Smooth muscle cell (in vitro differentiated cells): ENCODE data around the gene ZNF580. TPM values are rescaled to one million over a fixed set of nuclear protein-coding genes. Genes with fewer than 3 reads are reported as not detected.

Source experiments
- DNase-seq: peaks from one replicate; lab custom pipeline; 2025; ENCODE audit not compliant: unreplicated experiment; lab: John Stamatoyannopoulos, UW
- H2AFZ ChIP-seq: fragments of 200-600 bp; sonication (generic); 2 replicates; pipeline ENCODE4 v1.6.0; 2016; ENCODE audit warnings: antibody characterized with exemption, low read depth, mild to moderate bottlenecking
- H3F3A ChIP-seq: fragments of 200-600 bp; sonication (generic); 2 replicates; pipeline ENCODE4 v1.6.0; 2017; ENCODE audit warnings: antibody characterized with exemption, low read depth
- H3K27ac ChIP-seq: fragments of 200-600 bp; sonication (generic); 2 replicates; pipeline ENCODE4 v1.5.1; 2016; ENCODE audit warnings: low read depth, mild to moderate bottlenecking
- H3K27me3 ChIP-seq: fragments of 200-600 bp; sonication (generic); 2 replicates; pipeline ENCODE4 v1.6.1; 2016; ENCODE audit warnings: low read depth, mild to moderate bottlenecking
- H3K36me3 ChIP-seq: fragments of 200-600 bp; sonication (generic); 2 replicates; pipeline ENCODE4 v1.5.1; 2016; ENCODE audit warnings: low read depth
- H3K4me1 ChIP-seq: fragments of 200-600 bp; sonication (generic); 2 replicates; pipeline ENCODE4 v1.5.1; 2016; ENCODE audit warnings: low read depth
- H3K4me2 ChIP-seq: fragments of 200-600 bp; sonication (generic); 2 replicates; pipeline ENCODE4 v1.6.0; 2016; ENCODE audit warnings: mild to moderate bottlenecking
- H3K4me3 ChIP-seq: fragments of 200-600 bp; sonication (generic); 2 replicates; pipeline ENCODE4 v1.5.1; 2016; ENCODE audit warnings: mild to moderate bottlenecking
- H3K79me2 ChIP-seq: fragments of 200-600 bp; sonication (generic); 2 replicates; pipeline ENCODE4 v1.6.0; 2016; ENCODE audit warnings: low read depth, mild to moderate bottlenecking
- H3K9ac ChIP-seq: fragments of 200-600 bp; sonication (generic); 2 replicates; pipeline ENCODE4 v1.6.0; 2016; ENCODE audit warnings: low read depth
- H3K9me3 ChIP-seq: fragments of 200-600 bp; sonication (generic); replicated peaks from 2 replicates; pipeline ENCODE4 v1.5.1; 2016; ENCODE audit warnings: low read depth
- H4K20me1 ChIP-seq: fragments of 200-600 bp; sonication (generic); 2 replicates; pipeline ENCODE4 v1.6.0; 2016; ENCODE audit warnings: low read depth
- CTCF ChIP-seq: fragments of 200-600 bp; sonication (generic); IDR thresholded peaks from 2 replicates; pipeline ENCODE4 v1.5.1; 2017; ENCODE audit warnings: borderline replicate concordance, mild to moderate bottlenecking, antibody characterized with exemption; ENCODE audit not compliant: insufficient read depth, poor library complexity, severe bottlenecking
- WGBS: methylation state at CpG from one replicate; pipeline ENCODE4 v1.1.7; 2016; ENCODE audit warnings: low lambda C conversion rate; 5-methylcytosine and 5-hydroxymethylcytosine counted together
- polyA plus RNA-seq: library from polyadenylated mRNA; unstranded; fragments of >200 nt; fragmentation: Nextera tagmentation; extraction: Ambion mirVana; gene quantifications from 2 replicates; pipeline ENCODE4 v1.2.1, GENCODE V29; 2016
- total RNA-seq: library from RNA; depleted of rRNA; stranded (reverse); fragments of >200 nt; gene quantifications from 2 replicates; pipeline ENCODE4 v1.2.3, GENCODE V29; 2014

Gene ZNF580
- total and polyA plus RNA-seq, 2 experiments from 2014 or later: 11.9 to 76.8 TPM

DNA sequence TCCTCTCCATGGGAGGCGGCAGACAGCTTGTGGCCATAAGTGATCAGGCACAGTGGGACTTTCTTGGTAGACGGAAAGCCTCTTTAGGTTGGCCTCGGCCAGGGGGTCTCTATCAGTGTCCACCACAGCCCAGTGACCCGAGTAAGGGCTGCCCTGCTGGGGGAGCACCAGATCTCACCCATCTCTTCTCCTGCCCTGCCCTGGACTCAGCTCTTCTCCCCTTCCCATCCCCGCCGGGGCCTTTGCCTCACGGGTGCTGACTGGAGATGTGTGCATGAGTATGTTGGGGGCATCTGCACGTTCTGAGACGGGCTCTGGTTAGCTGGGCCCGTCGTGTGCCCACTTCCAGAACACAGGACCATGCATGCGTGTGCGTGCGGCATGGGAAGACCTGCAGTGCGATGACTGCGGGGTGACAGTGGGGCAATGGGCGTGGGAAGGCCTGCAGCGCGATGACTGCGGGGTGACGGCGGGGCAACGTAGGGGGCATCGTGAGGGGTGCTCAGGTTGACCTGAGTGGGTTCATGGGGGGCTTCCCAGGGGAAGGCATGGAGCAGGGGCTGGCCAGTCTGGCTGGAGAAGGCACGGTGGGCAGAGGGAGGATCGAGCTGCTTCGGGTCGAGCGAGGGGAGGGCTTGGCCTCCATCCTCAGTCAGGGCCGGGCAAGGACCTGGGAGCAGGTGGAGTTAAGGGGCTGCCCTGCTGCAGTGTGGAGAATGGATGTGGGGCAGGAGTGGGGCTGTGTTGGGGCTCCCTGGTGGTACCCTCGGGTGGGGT, 50.2 kb downstream of the ZNF580 start:
- H3K79me2 ChIP-seq: peaks cover 8% of the 10 kb centered on the region
- DNase-seq: no peak
- no peaks in the 10 kb centered on the region for H3K9me3 ChIP-seq
- 95% methylated on average over 23 of the region's 31 CpGs for WGBS
- no peaks in the 10 kb centered on the region for H3K36me3 ChIP-seq
- no peaks in the 10 kb centered on the region for H3K27me3 ChIP-seq
- H3K27ac ChIP-seq: no peak overlapping the region
- H4K20me1 ChIP-seq: peaks cover 54% of the 10 kb centered on the region
- H3K9ac ChIP-seq: no peak overlapping the region
- H2AFZ ChIP-seq: no peak overlapping the region
- H3K4me1 ChIP-seq: no peaks in the 10 kb centered on the region
- no peaks in the 10 kb centered on the region for H3F3A ChIP-seq
- no peak overlapping the region for H3K4me3 ChIP-seq
- no peak for TF ChIP-seq CTCF
- H3K4me2 ChIP-seq: no peak overlapping the region

- H4K20me1 ChIP-seq: peaks cover 45% of the 10 kb centered on the region
- no peaks in the 10 kb centered on the region for H3K9me3 ChIP-seq
- no peak for DNase-seq
- WGBS: 95% methylated on average over 23 of the region's 31 CpGs
- no peaks in the 10 kb centered on the region for H3K36me3 ChIP-seq
- peaks cover 1% of the 10 kb centered on the region for H3K79me2 ChIP-seq
- no peaks in the 10 kb centered on the region for H3K4me1 ChIP-seq
- H3K4me3 ChIP-seq: no peak overlapping the region
- H2AFZ ChIP-seq: no peak overlapping the region
- no peak overlapping the region for H3K9ac ChIP-seq
- H3F3A ChIP-seq: no peaks in the 10 kb centered on the region
- H3K27ac ChIP-seq: no peak overlapping the region
- H3K27me3 ChIP-seq: no peaks in the 10 kb centered on the region
- TF ChIP-seq CTCF: no peak
- no peak overlapping the region for H3K4me2 ChIP-seq
These were observed 51.0 kb downstream of the ZNF580 start for GRCh38 chr19:55691561-55692481.

DNA sequence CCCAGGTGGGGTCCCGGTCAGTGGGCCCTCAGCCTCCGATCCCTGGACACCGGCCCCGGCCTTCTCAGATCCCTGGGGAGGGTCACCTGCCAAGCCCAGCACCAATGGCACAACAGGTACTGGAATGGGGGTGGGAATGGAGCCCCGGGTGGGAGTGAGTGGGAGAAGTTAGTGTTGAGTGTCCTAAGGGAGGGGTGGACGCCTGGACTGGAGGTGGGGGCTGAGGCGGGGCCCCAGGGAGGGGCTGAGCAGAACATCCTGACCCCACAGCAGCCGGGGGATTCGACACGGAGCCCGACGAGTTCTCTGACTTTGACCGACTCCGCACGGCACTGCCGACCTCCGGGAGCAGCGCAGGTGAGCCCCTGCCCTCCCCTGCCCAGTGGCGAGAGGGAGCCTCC, 51.9 kb downstream of the ZNF580 start:
- Histone ChIP-seq H3K4me3 (no peak overlapping the region), H3K9me3 (no peaks in the 10 kb centered on the region), H3K79me2 (no peaks in the 10 kb centered on the region), H3K36me3 (no peaks in the 10 kb centered on the region), H3F3A (no peaks in the 10 kb centered on the region), H3K9ac (no peak overlapping the region), H3K27me3 (no peaks in the 10 kb centered on the region), H3K4me2 (no peak overlapping the region), H4K20me1 (peaks cover 37% of the 10 kb centered on the region), H3K4me1 (no peaks in the 10 kb centered on the region), H3K27ac (no peak overlapping the region), H2AFZ (no peak overlapping the region)
- no peak for DNase-seq
- 96% methylated on average over 12 of the region's 19 CpGs for WGBS
- no peak for TF ChIP-seq CTCF

Other genes starting within 250 kb of the ZNF580 start
- 34.8 and 39.9 TPM in 2 replicates for gene UBE2S, start 233.2 kb upstream of the ZNF580 start, total RNA-seq
- gene UBE2S, start 233.2 kb upstream of the ZNF580 start, polyA plus RNA-seq: 162 and 171 TPM in 2 replicates
- gene SHISA7, start 197.7 kb upstream of the ZNF580 start, total RNA-seq: not detected in 2 replicates
- gene SHISA7, start 197.7 kb upstream of the ZNF580 start, polyA plus RNA-seq: not detected in 2 replicates
- gene ISOC2, start 179.4 kb upstream of the ZNF580 start, total RNA-seq: 47.3 and 56.5 TPM in 2 replicates
- 37.3 and 61.4 TPM in 2 replicates for gene ISOC2, start 179.4 kb upstream of the ZNF580 start, polyA plus RNA-seq
- gene C19orf85, start 176.3 kb upstream of the ZNF580 start, total RNA-seq: not detected in 2 replicates
- not detected in 2 replicates for gene C19orf85, start 176.3 kb upstream of the ZNF580 start, polyA plus RNA-seq
- 2.4 and 2.6 TPM in 2 replicates for gene ZNF628, start 164.4 kb upstream of the ZNF580 start, total RNA-seq
- 1.3 and 2.0 TPM in 2 replicates for gene ZNF628, start 164.4 kb upstream of the ZNF580 start, polyA plus RNA-seq
- gene NAT14, start 155.8 kb upstream of the ZNF580 start, total RNA-seq: 14.3 and 17.3 TPM in 2 replicates
- 67.5 and 72.1 TPM in 2 replicates for gene NAT14, start 155.8 kb upstream of the ZNF580 start, polyA plus RNA-seq
- 3.0 and 3.8 TPM in 2 replicates for gene SSC5D, start 152.6 kb upstream of the ZNF580 start, total RNA-seq
- gene SSC5D, start 152.6 kb upstream of the ZNF580 start, polyA plus RNA-seq: 11.2 and 13.6 TPM in 2 replicates
- not detected in 2 replicates for gene SBK2, start 103.9 kb upstream of the ZNF580 start, total RNA-seq
- not detected in 2 replicates for gene SBK2, start 103.9 kb upstream of the ZNF580 start, polyA plus RNA-seq
- not detected in 2 replicates for gene SBK3, start 95.5 kb upstream of the ZNF580 start, total RNA-seq
- gene SBK3, start 95.5 kb upstream of the ZNF580 start, polyA plus RNA-seq: 0.37 TPM in 1 of 2 replicates, not detected in the other
- gene ZNF579, start 60.2 kb upstream of the ZNF580 start, total RNA-seq: 4.2 TPM in 2 replicates
- gene ZNF579, start 60.2 kb upstream of the ZNF580 start, polyA plus RNA-seq: 15.1 and 15.8 TPM in 2 replicates
- 4.6 and 10.4 TPM in 2 replicates for gene FIZ1, start 41.5 kb upstream of the ZNF580 start, total RNA-seq
- 16.8 and 17.7 TPM in 2 replicates for gene FIZ1, start 41.5 kb upstream of the ZNF580 start, polyA plus RNA-seq
- gene ZNF524, start 40.7 kb upstream of the ZNF580 start, total RNA-seq: 16.3 and 20.1 TPM in 2 replicates
- gene ZNF524, start 40.7 kb upstream of the ZNF580 start, polyA plus RNA-seq: 13.3 and 19.4 TPM in 2 replicates
- gene ZNF865, start 35.4 kb upstream of the ZNF580 start, total RNA-seq: 3.0 and 3.8 TPM in 2 replicates
- gene ZNF865, start 35.4 kb upstream of the ZNF580 start, polyA plus RNA-seq: 1.2 and 2.0 TPM in 2 replicates
- 3.1 and 3.8 TPM in 2 replicates for gene ZNF784, start 16.4 kb upstream of the ZNF580 start, total RNA-seq
- 7.2 and 7.3 TPM in 2 replicates for gene ZNF784, start 16.4 kb upstream of the ZNF580 start, polyA plus RNA-seq
- gene ZNF581, start 2.6 kb downstream of the ZNF580 start, total RNA-seq: 6.8 and 10.0 TPM in 2 replicates
- gene ZNF581, start 2.6 kb downstream of the ZNF580 start, polyA plus RNA-seq: 21.4 and 22.0 TPM in 2 replicates
- gene CCDC106, start 7.2 kb downstream of the ZNF580 start, total RNA-seq: 6.9 and 7.7 TPM in 2 replicates
- 18.3 and 24.8 TPM in 2 replicates for gene CCDC106, start 7.2 kb downstream of the ZNF580 start, polyA plus RNA-seq
- gene U2AF2, start 14.0 kb downstream of the ZNF580 start, total RNA-seq: 70.7 and 75.0 TPM in 2 replicates
- 8.4 and 14.4 TPM in 2 replicates for gene U2AF2, start 14.0 kb downstream of the ZNF580 start, polyA plus RNA-seq
- 25.3 and 34.5 TPM in 2 replicates for gene EPN1, start 34.2 kb downstream of the ZNF580 start, total RNA-seq
- 119 and 121 TPM in 2 replicates for gene EPN1, start 34.2 kb downstream of the ZNF580 start, polyA plus RNA-seq
- not detected in 2 replicates for gene NLRP9, start 97.4 kb downstream of the ZNF580 start, total RNA-seq
- gene NLRP9, start 97.4 kb downstream of the ZNF580 start, polyA plus RNA-seq: 0.07 TPM in 1 of 2 replicates, not detected in the other
- gene RFPL4A, start 118.1 kb downstream of the ZNF580 start, total RNA-seq: not detected in 2 replicates
- gene RFPL4A, start 118.1 kb downstream of the ZNF580 start, polyA plus RNA-seq: not detected in 2 replicates
- gene RFPL4AL1, start 128.1 kb downstream of the ZNF580 start, total RNA-seq: not detected in 2 replicates
- not detected in 2 replicates for gene RFPL4AL1, start 128.1 kb downstream of the ZNF580 start, polyA plus RNA-seq
- gene NLRP11, start 191.0 kb downstream of the ZNF580 start, total RNA-seq: not detected in 2 replicates
- gene NLRP11, start 191.0 kb downstream of the ZNF580 start, polyA plus RNA-seq: not detected in 2 replicates
- gene NLRP4, start 195.5 kb downstream of the ZNF580 start, total RNA-seq: not detected in 2 replicates
- not detected in 2 replicates for gene NLRP4, start 195.5 kb downstream of the ZNF580 start, polyA plus RNA-seq